AG10803 (cell line): ENCODE measurements around the gene FAM83D.

Experiments
- DNase-seq: peaks from one replicate; pipeline ENCODE4 v3.0.0; 2010; ENCODE audit warnings: low read depth
- H3K4me3 ChIP-seq: 2 replicates; pipeline ENCODE4 v1.5.1; 2011; ENCODE audit warnings: mild to moderate bottlenecking, low read length, control low read depth
- CTCF ChIP-seq: conservative IDR thresholded peaks from 2 replicates; pipeline ENCODE4 v1.5.1; 2011; ENCODE audit warnings: mild to moderate bottlenecking, low read length, control low read depth, inconsistent platforms

FAM83D gene

GRCh38 chr20:38915355-38915754, 10.9 kb upstream of the FAM83D start:
- no peak for DNase-seq
- TF ChIP-seq CTCF, result no peak

GRCh38 chr20:38917657-38918056, 8.6 kb upstream of the FAM83D start:
- no peak for DNase-seq
- no peak for TF ChIP-seq CTCF
- no peak overlapping the region for H3K4me3 ChIP-seq

More at GRCh38 chr20:38915355-38915754, 10.9 kb upstream of the FAM83D start:
- no peak overlapping the region for H3K4me3 ChIP-seq

GRCh38 chr20:38918172-38918571, 8.0 kb upstream of the FAM83D start:
- no peak for DNase-seq
- H3K4me3 ChIP-seq, result no peak overlapping the region
- no peak for TF ChIP-seq CTCF

- no peak overlapping the region for H3K4me3 ChIP-seq
- DNase-seq, result no peak
- TF ChIP-seq CTCF, result no peak
Measured at GRCh38 chr20:38919683-38920082, 6.5 kb upstream of the FAM83D start.

DNA sequence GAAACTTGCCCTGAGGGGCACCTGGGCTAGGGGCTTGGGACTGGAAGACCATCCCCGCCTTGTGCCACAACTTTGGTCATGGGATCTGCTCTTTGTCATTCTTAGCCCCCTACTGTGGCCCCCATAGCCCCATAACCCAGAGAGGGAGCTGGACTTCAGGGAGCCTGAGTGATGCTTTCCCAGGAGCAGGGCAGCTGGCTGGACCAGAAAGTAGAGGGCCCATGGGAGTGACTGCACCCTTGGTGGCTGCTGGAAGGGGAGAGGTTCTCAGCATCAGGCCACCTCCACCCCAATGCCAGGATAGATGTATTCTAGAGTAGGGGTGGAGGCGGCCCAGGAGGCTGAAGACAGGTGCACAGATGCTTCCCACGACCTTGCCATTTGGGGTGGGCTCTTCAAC, 5.8 kb upstream of the FAM83D start:
- TF ChIP-seq CTCF, result no peak
- DNase-seq, result no peak
- H3K4me3 ChIP-seq, result no peak overlapping the region

GRCh38 chr20:38920851-38921250, 5.4 kb upstream of the FAM83D start:
- H3K4me3 ChIP-seq, result no peak overlapping the region
- TF ChIP-seq CTCF, result no peak
- DNase-seq, result no peak

DNA sequence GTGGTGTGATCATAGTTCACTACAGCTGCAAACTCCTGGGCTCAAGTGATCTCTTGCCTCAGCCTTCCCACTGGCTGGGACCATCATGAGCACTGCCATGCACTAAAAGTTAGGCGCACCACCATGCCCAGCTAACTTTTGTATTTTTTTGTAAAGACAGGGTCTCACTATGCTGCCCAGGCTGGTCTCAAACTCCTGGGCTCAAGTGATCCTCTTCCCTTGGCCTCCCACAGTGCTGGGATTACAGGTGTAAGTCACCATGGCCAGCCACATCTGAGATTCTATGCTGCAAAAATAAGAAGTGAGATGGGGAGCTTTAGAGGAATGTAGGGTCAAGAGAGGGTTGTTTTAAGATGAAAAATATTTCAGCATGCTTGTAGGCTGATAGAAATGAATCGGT, 1.5 kb upstream of the FAM83D start:
- H3K4me3 ChIP-seq, result no peak overlapping the region
- no peak for TF ChIP-seq CTCF
- DNase-seq, result no peak
